PC-9 (cell line): ENCODE data around the gene SMOC2. TPM values are rescaled to one million over a fixed set of nuclear protein-coding genes. Genes with fewer than 3 reads are reported as not detected.

Source experiments
- BruUV-seq: library from RNA; stranded (reverse); fragments of 400-500 nt; replicated peaks from 2 replicates; lab custom pipeline; 2021; lab: Mats Ljungman, UMichigan
- CTCF ChIA-PET: fragments of 300-600 bp; sonication (Branson Sonifier 250); formaldehyde crosslinking; loops from one replicate; lab custom pipeline; 2022; ENCODE audit warnings: antibody characterized with exemption; lab: Charles Lee
- POLR2A ChIA-PET: fragments of 300-600 bp; sonication (Branson Sonifier 250); formaldehyde crosslinking; loops from one replicate; lab custom pipeline; 2022; ENCODE audit warnings: antibody characterized with exemption; ENCODE audit not compliant: unreplicated experiment; lab: Charles Lee
- DNase-seq, 2 experiments: peaks; one replicate each; pipeline versions ENCODE4 v3.0.0 to v3.0.0-alpha.2; 2015 to 2022; ENCODE audit warnings: mixed read lengths in 1 of 2
- H2AFZ ChIP-seq: fragments of 200-600 bp; sonication (generic); 2 replicates; pipeline ENCODE4 v1.8.1; 2017; ENCODE audit warnings: antibody characterized with exemption
- H3F3A ChIP-seq: fragments of 200-600 bp; sonication (generic); 2 replicates; pipeline ENCODE4 v1.8.1; 2017; ENCODE audit warnings: antibody characterized with exemption, mild to moderate bottlenecking, low read depth; ENCODE audit not compliant: insufficient read depth
- H3K27ac ChIP-seq: fragments of 200-600 bp; sonication (generic); 2 replicates; pipeline ENCODE4 v1.6.1; 2016; ENCODE audit warnings: mixed run types
- H3K27me3 ChIP-seq: fragments of 200-600 bp; sonication (generic); 2 replicates; pipeline ENCODE4 v1.6.1; 2016; ENCODE audit warnings: low read depth, mixed run types; ENCODE audit not compliant: insufficient read depth
- H3K36me3 ChIP-seq: fragments of 200-600 bp; sonication (generic); 2 replicates; pipeline ENCODE4 v1.6.1; 2016; ENCODE audit warnings: low read depth, mixed run types
- H3K4me1 ChIP-seq: fragments of 200-600 bp; sonication (generic); replicated peaks from 2 replicates; pipeline ENCODE4 v1.6.1; 2016; ENCODE audit warnings: mixed run types; ENCODE audit not compliant: insufficient read depth
- H3K4me2 ChIP-seq: fragments of 200-600 bp; sonication (generic); 2 replicates; pipeline ENCODE4 v1.6.1; 2017; ENCODE audit warnings: mixed run types
- H3K4me3 ChIP-seq: fragments of 200-600 bp; sonication (generic); 2 replicates; pipeline ENCODE4 v1.6.1; 2016; ENCODE audit warnings: mixed run types
- H3K79me2 ChIP-seq: fragments of 200-600 bp; sonication (generic); 2 replicates; pipeline ENCODE4 v1.6.1; 2017; ENCODE audit warnings: low read depth, mixed run types
- H3K9me2 ChIP-seq: fragments of 200-600 bp; sonication (generic); 2 replicates; pipeline ENCODE4 v1.8.1; 2017; ENCODE audit warnings: mild to moderate bottlenecking; ENCODE audit not compliant: insufficient read depth
- H3K9me3 ChIP-seq: fragments of 200-600 bp; sonication (generic); 2 replicates; pipeline ENCODE4 v1.8.1; 2016; ENCODE audit warnings: low read depth; ENCODE audit not compliant: insufficient read depth
- H4K20me1 ChIP-seq: fragments of 200-600 bp; sonication (generic); 2 replicates; pipeline ENCODE4 v1.8.1; 2017; ENCODE audit not compliant: insufficient read depth
- EZH2 ChIP-seq: fragments of 200-600 bp; sonication (generic); IDR thresholded peaks from 2 replicates; pipeline ENCODE4 v1.8.0; 2017; ENCODE audit warnings: antibody characterized with exemption, low read depth
- intact Hi-C: fragments of 100-400 bp; cut with micrococcal nuclease; formaldehyde crosslinking; loops from one replicate; pipeline ENCODE4 v1.10.0; 2022; ENCODE audit not compliant: unreplicated experiment
- total RNA-seq: library from RNA; stranded (reverse); gene quantifications from 2 replicates; pipeline ENCODE4 v1.2.3, GENCODE V29; 2021
- TF ChIP-seq, protein P1 (sequence below): fragments of 200-600 bp; sonication (generic); conservative IDR thresholded peaks from 2 replicates; pipeline ENCODE4 v1.6.1; 2017; ENCODE audit warnings: mixed run types, antibody characterized with exemption, mild to moderate bottlenecking, moderate library complexity

Gene SMOC2
- total RNA-seq, 1 experiment from 2014 or later, result not detected

DNA sequence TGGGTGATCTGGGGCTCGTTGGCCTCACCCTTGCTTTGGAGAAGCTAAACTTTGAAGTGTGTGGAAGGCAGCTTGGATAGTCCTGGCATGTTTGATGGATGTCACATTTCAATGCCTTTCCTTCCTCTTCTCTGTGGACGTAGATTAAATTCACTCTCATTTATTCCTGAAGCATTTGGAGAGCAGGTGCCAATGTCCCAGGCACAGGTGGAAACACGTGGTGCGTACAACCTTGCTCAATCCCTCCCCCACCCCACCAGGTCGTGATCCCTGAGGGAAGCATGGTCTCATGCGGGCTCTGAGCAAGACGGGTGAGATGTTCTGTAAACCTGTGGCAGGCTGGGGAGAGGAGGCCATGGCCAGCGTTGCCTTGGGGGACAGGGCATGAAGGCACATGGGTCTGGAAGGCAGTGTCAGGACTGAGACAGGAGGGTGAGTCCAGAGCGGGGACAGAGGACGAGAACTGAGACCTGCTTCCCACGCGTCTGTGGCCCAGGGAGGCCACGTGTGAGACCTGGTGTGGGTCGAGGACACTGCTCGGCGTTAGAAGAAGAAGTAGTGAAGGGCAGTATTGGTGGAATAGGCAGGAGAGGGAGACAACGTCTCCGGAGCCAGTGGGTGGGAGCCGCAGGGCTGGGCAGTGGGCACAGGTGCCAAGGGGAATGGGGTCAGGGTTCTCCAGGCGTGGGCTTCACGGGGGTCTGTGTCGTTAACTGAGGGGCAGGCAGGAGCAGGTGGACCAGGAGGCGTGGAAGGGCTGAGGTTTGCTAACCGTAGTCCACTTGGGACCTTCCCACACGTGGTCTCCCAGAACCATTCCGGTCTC, 34.4 kb downstream of the SMOC2 start:
- Histone ChIP-seq H3K4me2 (no peak overlapping the region), H3K27ac (no peak overlapping the region), H2AFZ (no peak overlapping the region), H3K36me3 (no peaks in the 10 kb centered on the region), H3K9me3 (peaks cover 7% of the 10 kb centered on the region), H4K20me1 (no peaks in the 10 kb centered on the region), H3F3A (no peaks in the 10 kb centered on the region), H3K9me2 (no peaks in the 10 kb centered on the region), H3K4me3 (no peak overlapping the region), H3K27me3 (peaks cover 91% of the 10 kb centered on the region), H3K79me2 (no peaks in the 10 kb centered on the region), H3K4me1 (no peaks in the 10 kb centered on the region)
- DNase-seq, result no peak
- BruUV-seq, result no TSS peak
- intact Hi-C loops, result no loop called here
- CTCF ChIA-PET, result no interaction called here
- POLR2A ChIA-PET, result no interaction called here
- TF ChIP-seq, protein P1, sequence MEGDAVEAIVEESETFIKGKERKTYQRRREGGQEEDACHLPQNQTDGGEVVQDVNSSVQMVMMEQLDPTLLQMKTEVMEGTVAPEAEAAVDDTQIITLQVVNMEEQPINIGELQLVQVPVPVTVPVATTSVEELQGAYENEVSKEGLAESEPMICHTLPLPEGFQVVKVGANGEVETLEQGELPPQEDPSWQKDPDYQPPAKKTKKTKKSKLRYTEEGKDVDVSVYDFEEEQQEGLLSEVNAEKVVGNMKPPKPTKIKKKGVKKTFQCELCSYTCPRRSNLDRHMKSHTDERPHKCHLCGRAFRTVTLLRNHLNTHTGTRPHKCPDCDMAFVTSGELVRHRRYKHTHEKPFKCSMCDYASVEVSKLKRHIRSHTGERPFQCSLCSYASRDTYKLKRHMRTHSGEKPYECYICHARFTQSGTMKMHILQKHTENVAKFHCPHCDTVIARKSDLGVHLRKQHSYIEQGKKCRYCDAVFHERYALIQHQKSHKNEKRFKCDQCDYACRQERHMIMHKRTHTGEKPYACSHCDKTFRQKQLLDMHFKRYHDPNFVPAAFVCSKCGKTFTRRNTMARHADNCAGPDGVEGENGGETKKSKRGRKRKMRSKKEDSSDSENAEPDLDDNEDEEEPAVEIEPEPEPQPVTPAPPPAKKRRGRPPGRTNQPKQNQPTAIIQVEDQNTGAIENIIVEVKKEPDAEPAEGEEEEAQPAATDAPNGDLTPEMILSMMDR, result no peak
- no peak for TF ChIP-seq EZH2

DNA sequence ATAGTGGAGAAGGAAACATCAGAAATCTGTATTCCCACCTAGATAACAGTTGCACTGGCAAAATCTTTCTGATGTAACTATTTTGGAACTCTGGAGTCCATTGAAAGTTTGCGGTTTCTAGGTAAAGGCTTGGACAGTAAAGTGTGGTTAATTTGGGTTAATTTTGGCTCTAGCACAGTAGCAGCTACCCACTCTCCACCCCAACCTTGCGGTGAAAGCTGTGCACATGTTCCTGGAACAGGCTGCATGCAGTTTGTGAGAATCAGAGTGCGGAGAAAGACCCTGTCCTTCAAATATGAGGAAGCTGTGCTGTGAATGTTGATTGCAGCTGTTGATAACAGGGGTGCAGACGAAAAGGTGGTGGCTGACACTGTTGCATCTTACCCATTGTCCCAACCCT, 38.4 kb downstream of the SMOC2 start:
- no peak for DNase-seq
- Histone ChIP-seq H3K4me2 (no peak overlapping the region), H3K27ac (no peak overlapping the region), H3K9me2 (no peaks in the 10 kb centered on the region; the same call in 1 of the 2 replicates), H3K27me3 (peaks cover 84% of the 10 kb centered on the region), H3K36me3 (no peaks in the 10 kb centered on the region), H4K20me1 (no peaks in the 10 kb centered on the region), H3K9me3 (no peaks in the 10 kb centered on the region), H3K4me1 (no peaks in the 10 kb centered on the region), H3K79me2 (no peaks in the 10 kb centered on the region), H3F3A (no peaks in the 10 kb centered on the region), H3K4me3 (no peak overlapping the region), H2AFZ (no peak overlapping the region)
- no peak for TF ChIP-seq EZH2
- TF ChIP-seq, protein P1, result no peak
- POLR2A ChIA-PET, result no interaction called here
- BruUV-seq, result no TSS peak
- CTCF ChIA-PET, result no interaction called here
- intact Hi-C loops, result no loop called here

DNA sequence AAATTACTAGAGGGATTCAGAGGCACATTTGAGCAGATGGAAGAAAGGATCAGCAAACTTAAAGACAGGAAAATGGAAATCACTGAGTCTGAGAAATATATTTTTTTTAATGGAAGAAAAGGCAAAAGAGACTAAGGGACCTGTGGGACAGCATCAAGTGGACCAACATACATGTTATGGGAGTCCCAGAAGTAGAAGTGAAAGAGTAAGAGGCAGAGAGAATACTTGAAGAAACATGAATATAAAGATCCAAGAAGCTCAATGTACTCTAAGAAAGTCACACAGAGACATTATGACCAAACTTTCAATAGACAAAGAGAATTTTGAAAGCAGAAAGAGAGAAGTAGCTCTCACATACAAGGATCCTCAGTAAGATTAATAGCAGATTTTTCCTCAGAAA, 39.5 kb downstream of the SMOC2 start:
- no peak for DNase-seq
- Histone ChIP-seq H3K4me1 (no peaks in the 10 kb centered on the region), H3K9me2 (no peaks in the 10 kb centered on the region; the same call in 1 of the 2 replicates), H3K4me2 (no peak overlapping the region), H3K27ac (no peak overlapping the region), H3K4me3 (no peak overlapping the region), H2AFZ (no peak overlapping the region), H3F3A (no peaks in the 10 kb centered on the region), H3K79me2 (no peaks in the 10 kb centered on the region), H3K27me3 (peaks cover 83% of the 10 kb centered on the region), H3K36me3 (no peaks in the 10 kb centered on the region), H3K9me3 (no peaks in the 10 kb centered on the region), H4K20me1 (no peaks in the 10 kb centered on the region)
- no TSS peak for BruUV-seq
- intact Hi-C loops, result no loop called here
- ChIA-PET POLR2A (no interaction called here), CTCF (no interaction called here)
- TF ChIP-seq, protein P1, result no peak
- no peak for TF ChIP-seq EZH2
